Vein endothelial cell (primary cell): ENCODE measurements around the gene EID1. TPM values are rescaled to one million over a fixed set of nuclear protein-coding genes. Genes with fewer than 3 reads are reported as not detected.

Source experiments
- total RNA-seq: library from RNA; depleted of rRNA; stranded (reverse); fragments of >200 nt; gene quantifications from 2 replicates; pipeline ENCODE4 v1.2.3, GENCODE V29; 2012

Gene EID1, protein sequence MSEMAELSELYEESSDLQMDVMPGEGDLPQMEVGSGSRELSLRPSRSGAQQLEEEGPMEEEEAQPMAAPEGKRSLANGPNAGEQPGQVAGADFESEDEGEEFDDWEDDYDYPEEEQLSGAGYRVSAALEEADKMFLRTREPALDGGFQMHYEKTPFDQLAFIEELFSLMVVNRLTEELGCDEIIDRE
- 219 and 242 TPM in 2 replicates for total RNA-seq

DNA sequence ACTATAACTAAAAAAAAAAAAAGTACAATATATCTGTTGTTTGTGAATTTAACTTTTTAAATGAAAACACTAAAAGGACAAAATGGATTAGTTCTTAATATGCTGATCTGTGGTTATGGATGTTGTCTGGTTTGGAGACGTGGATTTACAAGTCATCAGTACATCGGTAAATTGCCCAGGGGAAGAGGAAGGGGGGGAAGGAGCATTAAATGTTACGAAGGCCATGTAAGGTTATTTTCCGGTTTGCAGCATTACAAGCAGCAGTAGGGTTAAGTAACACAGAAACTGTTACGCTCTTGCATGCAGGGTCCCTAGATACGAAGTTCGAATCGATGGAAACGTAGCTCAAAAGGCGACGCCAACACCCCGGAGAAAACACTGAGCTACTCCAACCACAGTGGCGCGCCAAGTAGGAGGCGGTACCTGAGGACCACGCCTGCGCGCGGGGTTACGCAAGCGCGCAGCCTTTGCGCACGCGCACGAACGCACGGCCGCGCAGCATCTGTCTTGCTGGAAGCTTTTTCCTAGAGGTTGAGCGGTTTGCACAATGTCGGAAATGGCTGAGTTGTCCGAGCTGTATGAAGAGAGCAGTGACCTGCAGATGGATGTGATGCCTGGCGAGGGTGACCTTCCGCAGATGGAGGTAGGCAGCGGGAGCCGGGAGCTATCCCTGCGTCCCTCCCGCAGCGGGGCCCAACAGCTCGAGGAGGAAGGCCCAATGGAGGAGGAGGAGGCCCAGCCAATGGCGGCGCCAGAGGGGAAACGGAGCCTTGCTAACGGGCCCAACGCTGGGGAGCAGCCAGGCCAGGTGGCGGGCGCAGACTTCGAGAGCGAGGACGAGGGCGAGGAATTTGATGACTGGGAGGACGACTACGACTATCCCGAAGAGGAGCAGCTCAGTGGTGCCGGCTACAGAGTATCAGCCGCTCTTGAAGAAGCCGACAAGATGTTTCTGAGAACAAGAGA lies at the start of gene EID1:
Gene EID1 (plus strand): TSS at position 505 of the 966 bp plus-strand sequence. CDS start 43 bp downstream, at position 548.

Other genes with a start within 250 kb of the EID1 start
- 103 and 127 TPM in 2 replicates for gene FBN1, start 232.4 kb upstream of the EID1 start, total RNA-seq
- 3.9 and 7.6 TPM in 2 replicates for gene CEP152, start 67.1 kb upstream of the EID1 start, total RNA-seq
- gene SHC4, start 85.8 kb downstream of the EID1 start, total RNA-seq = 0.65 and 0.96 TPM in 2 replicates
- gene SECISBP2L, start 168.3 kb downstream of the EID1 start, total RNA-seq = 38.2 and 41.2 TPM in 2 replicates